Endothelial cell of umbilical vein (primary cell): Measurements from ENCODE around the gene GAD2. TPM values are rescaled to one million over a fixed set of nuclear protein-coding genes. Genes with fewer than 3 reads are reported as not detected.

Source experiments
- BruUV-seq: library from RNA; stranded (reverse); fragments of 400-500 nt; replicated peaks from 2 replicates; lab custom pipeline; 2021; lab: Mats Ljungman, UMichigan
- CTCF ChIA-PET: fragments of 300-600, 350-600 bp; sonication (Branson Sonifier 250); formaldehyde crosslinking; loops from one replicate; lab custom pipeline; 2021; ENCODE audit warnings: antibody characterized with exemption, inconsistent platforms; lab: Charles Lee
- POLR2A ChIA-PET: fragments of 300-600, 350-600 bp; sonication (Branson Sonifier 250); formaldehyde crosslinking; loops from one replicate; lab custom pipeline; 2021; ENCODE audit warnings: antibody characterized with exemption, inconsistent platforms; lab: Charles Lee
- DNase-seq: peaks from one replicate; pipeline ENCODE4 v3.0.0-alpha.2; 2011; ENCODE audit warnings: low read depth, low spot score
- FAIRE-seq: peaks from 2 replicates; lab custom pipeline; 2011; peaks lifted over from hg19 to GRCh38; lab: Jason Lieb, UNC
- H2AFZ ChIP-seq: 2 replicates; pipeline ENCODE4 v1.6.0; 2012; ENCODE audit warnings: low read depth, low read length, control low read depth, inconsistent platforms
- H3K27ac ChIP-seq: 2 replicates; pipeline ENCODE4 v1.5.1; 2011; ENCODE audit warnings: low read depth, mild to moderate bottlenecking, control low read depth, low read length, moderate library complexity; ENCODE audit not compliant: insufficient read depth
- H3K27me3 ChIP-seq, 2 experiments: 2 replicates each; pipeline versions ENCODE4 v1.6.0 to v1.6.1; 2011; ENCODE audit warnings: low read length in 2 of 2, mixed read lengths in 1 of 2; ENCODE audit not compliant: control insufficient read depth in 2 of 2, insufficient read depth in 2 of 2
- H3K36me3 ChIP-seq, 2 experiments: 2 replicates in 1 of 2; 3 replicates in 1 of 2; pipeline ENCODE4 v1.5.1; 2011; ENCODE audit warnings: low read length in 2 of 2, mild to moderate bottlenecking in 1 of 2, moderate library complexity in 1 of 2; ENCODE audit not compliant: control insufficient read depth in 2 of 2, insufficient read depth in 2 of 2; ENCODE audit errors: extremely low read depth in 1 of 2
- H3K4me1 ChIP-seq: 3 replicates; pipeline ENCODE4 v1.5.1; 2011; ENCODE audit warnings: mild to moderate bottlenecking, low read length; ENCODE audit not compliant: control insufficient read depth, insufficient read depth; ENCODE audit errors: extremely low read depth
- H3K4me2 ChIP-seq: 2 replicates; pipeline ENCODE4 v1.6.1; 2011; ENCODE audit warnings: low read length, control low read depth, mixed read lengths; ENCODE audit not compliant: insufficient read depth
- H3K4me3 ChIP-seq, 3 experiments: fragments of 200-600 bp in 1 of 3; sonication (generic), shearing (Covaris generic) in 1 of 3; replicated peaks in 1 of 3; 2 replicates each; pipeline ENCODE4 v1.5.1; 2011 to 2016; ENCODE audit warnings: control low read depth in 3 of 3, low read length in 3 of 3, mild to moderate bottlenecking in 2 of 3, inconsistent platforms in 1 of 3, low read depth in 1 of 3, moderate library complexity in 1 of 3; ENCODE audit not compliant: insufficient read depth in 1 of 3
- H3K79me2 ChIP-seq: 2 replicates; pipeline ENCODE4 v1.6.0; 2012; ENCODE audit warnings: low read length, inconsistent platforms; ENCODE audit not compliant: control insufficient read depth, insufficient read depth
- H3K9ac ChIP-seq: replicated peaks from 2 replicates; pipeline ENCODE3; 2011; ENCODE audit warnings: low read length, control low read depth; ENCODE audit not compliant: insufficient read depth; ENCODE audit errors: extremely low read depth
- H3K9me1 ChIP-seq: replicated peaks from 3 replicates; pipeline ENCODE4 v1.6.0; 2011; ENCODE audit warnings: mild to moderate bottlenecking, low read length; ENCODE audit not compliant: control insufficient read depth, insufficient read depth; ENCODE audit errors: extremely low read depth
- H3K9me3 ChIP-seq: replicated peaks from 2 replicates; pipeline ENCODE4 v1.5.1; 2012; ENCODE audit warnings: low read length, inconsistent platforms; ENCODE audit not compliant: control insufficient read depth, insufficient read depth
- H4K20me1 ChIP-seq: replicated peaks from 2 replicates; pipeline ENCODE3; 2011; ENCODE audit warnings: mild to moderate bottlenecking, low read length; ENCODE audit not compliant: control insufficient read depth, insufficient read depth; ENCODE audit errors: extremely low read depth
- CTCF ChIP-seq, 2 donors: IDR thresholded peaks; 1 replicate in 1 of 2; 2 replicates in 1 of 2; pipeline ENCODE4 v1.5.1; 2011; ENCODE audit warnings: low read length in 2 of 2, mild to moderate bottlenecking in 2 of 2, moderate library complexity in 2 of 2, control low read depth in 1 of 2, inconsistent platforms in 1 of 2, low read depth in 1 of 2; ENCODE audit not compliant: insufficient read depth in 1 of 2; ENCODE audit errors: extremely low read depth in 1 of 2
- EZH2 ChIP-seq: IDR thresholded peaks from 2 replicates; pipeline ENCODE4 v1.6.1; 2012; ENCODE audit warnings: borderline replicate concordance, low read depth, mild to moderate bottlenecking, moderate library complexity, low read length, inconsistent platforms; ENCODE audit not compliant: severe bottlenecking
- FOS ChIP-seq: IDR thresholded peaks from 2 replicates; pipeline ENCODE4 v1.6.1; 2011; ENCODE audit warnings: mild to moderate bottlenecking, low read length, moderate library complexity, borderline replicate concordance; ENCODE audit not compliant: insufficient read depth
- GATA2 ChIP-seq: IDR thresholded peaks from 2 replicates; pipeline ENCODE4 v1.7.0; 2011; ENCODE audit warnings: low read depth, mild to moderate bottlenecking, moderate library complexity, mixed read lengths, low read length; ENCODE audit not compliant: insufficient read length, insufficient read depth
- JUN ChIP-seq: IDR thresholded peaks from 2 replicates; pipeline ENCODE4 v1.6.1; 2011; ENCODE audit warnings: borderline replicate concordance, low read depth; ENCODE audit not compliant: insufficient read length, insufficient read depth
- MAX ChIP-seq: IDR thresholded peaks from 2 replicates; pipeline ENCODE4 v1.6.1; 2011; ENCODE audit not compliant: insufficient read depth, insufficient read length
- MYC ChIP-seq: IDR thresholded peaks from one replicate; pipeline ENCODE4 v1.6.1; 2011; ENCODE audit warnings: mild to moderate bottlenecking, low read depth, low read length
- POLR2A ChIP-seq: IDR thresholded peaks from 2 replicates; pipeline ENCODE4 v1.6.1; 2012; ENCODE audit warnings: low read depth, mild to moderate bottlenecking, control low read depth, low read length
- POLR2AphosphoS5 ChIP-seq: IDR thresholded peaks from 2 replicates; pipeline ENCODE4 v1.6.1; 2012; ENCODE audit warnings: low read depth, mild to moderate bottlenecking, control low read depth, low read length, moderate library complexity; ENCODE audit not compliant: insufficient read depth
- dilution Hi-C: fragments of 300-500 bp; cut with MboI; formaldehyde crosslinking; loops from one replicate; pipeline ENCODE4 v1.15.0; 2019; ENCODE audit warnings: low sequenced_read_pairs; ENCODE audit not compliant: extremely low pct_ligation_motif_present
- intact Hi-C: fragments of 100-400 bp; cut with micrococcal nuclease; formaldehyde crosslinking; loops from one replicate; pipeline ENCODE4 v1.10.0; 2022
- polyA plus RNA-seq, 4 experiments: library from polyadenylated mRNA; depleted of rRNA in 3 of 4; stranded (reverse) in 3 of 4; unstranded in 1 of 4; fragments of >200 nt; gene quantifications; 2 replicates each; pipeline versions ENCODE4 v1.2.1 to v1.2.3, GENCODE V29; 2011 to 2012; ENCODE audit warnings: missing spikeins in 1 of 4
- total RNA-seq: library from RNA; stranded (reverse); gene quantifications from 2 replicates; pipeline ENCODE4 v1.2.3, GENCODE V29; 2021

GAD2 gene
- total and polyA plus RNA-seq, 2 donors (not counting 3 experiments of a cell fraction or from before 2014, with no cell fraction given) = not detected

GRCh38 chr10:26290236-26290635 lies 73.7 kb downstream of the GAD2 start:
- no peak overlapping the region for H3K27ac ChIP-seq
- no peaks in the 10 kb centered on the region for H3K79me2 ChIP-seq
- H3K9me1 ChIP-seq = no peaks in the 10 kb centered on the region
- no peak for TF ChIP-seq MYC
- CTCF ChIA-PET = no interaction called here
- POLR2A ChIA-PET = no interaction called here
- no peak overlapping the region for H3K4me2 ChIP-seq
- H3K36me3 ChIP-seq = no peaks in the 10 kb centered on the region
- no peak for DNase-seq
- no TSS peak for BruUV-seq
- no peak overlapping the region for H2AFZ ChIP-seq
- H3K9ac ChIP-seq = no peak overlapping the region
- no peak overlapping the region for H3K4me3 ChIP-seq
- dilution Hi-C loops = no loop called here
- H3K4me1 ChIP-seq = no peaks in the 10 kb centered on the region
- no peaks in the 10 kb centered on the region for H3K27me3 ChIP-seq
- H4K20me1 ChIP-seq = no peaks in the 10 kb centered on the region
- intact Hi-C loops = no loop called here
- FAIRE-seq = no peak
- peaks cover 10% of the 10 kb centered on the region for H3K9me3 ChIP-seq

GRCh38 chr10:26291721-26292480 lies 75.3 kb downstream of the GAD2 start:
- Histone ChIP-seq H3K79me2 (no peaks in the 10 kb centered on the region), H2AFZ (no peak overlapping the region), H3K9me1 (no peaks in the 10 kb centered on the region), H4K20me1 (no peaks in the 10 kb centered on the region), H3K36me3 (no peaks in the 10 kb centered on the region), H3K9ac (no peak overlapping the region), H3K4me3 (no peak overlapping the region), H3K4me1 (no peaks in the 10 kb centered on the region), H3K27me3 (no peaks in the 10 kb centered on the region), H3K4me2 (no peak overlapping the region), H3K27ac (no peak overlapping the region), H3K9me3 (peaks cover 10% of the 10 kb centered on the region)
- no peak for TF ChIP-seq MYC
- TF ChIP-seq POLR2A = no peak
- TF ChIP-seq EZH2 = no peak
- no peak for TF ChIP-seq POLR2AphosphoS5
- no peak for TF ChIP-seq CTCF (IDR thresholded peaks at IDR 0.05; ENCODE audit: extremely low read depth in 1 of 2, insufficient read depth in 1 of 2, low read depth in 1 of 2, low read length in 2 of 2)
- no peak for TF ChIP-seq FOS
- no peak for TF ChIP-seq MAX
- TF ChIP-seq JUN = no peak
- TF ChIP-seq GATA2 = no peak
- no TSS peak for BruUV-seq
- ChIA-PET POLR2A (no interaction called here), CTCF (no interaction called here)
- dilution Hi-C loops (no loop called here), intact Hi-C loops (no loop called here)
- DNase-seq (no peak), FAIRE-seq (no peak)
